ENCODE measurements around the gene MCCD1. TPM values are rescaled to one million over a fixed set of nuclear protein-coding genes. Genes with fewer than 3 reads are reported as not detected.

MCCD1 gene
- total RNA-seq, 4 donors from 2014 or later: not detected

DNA sequence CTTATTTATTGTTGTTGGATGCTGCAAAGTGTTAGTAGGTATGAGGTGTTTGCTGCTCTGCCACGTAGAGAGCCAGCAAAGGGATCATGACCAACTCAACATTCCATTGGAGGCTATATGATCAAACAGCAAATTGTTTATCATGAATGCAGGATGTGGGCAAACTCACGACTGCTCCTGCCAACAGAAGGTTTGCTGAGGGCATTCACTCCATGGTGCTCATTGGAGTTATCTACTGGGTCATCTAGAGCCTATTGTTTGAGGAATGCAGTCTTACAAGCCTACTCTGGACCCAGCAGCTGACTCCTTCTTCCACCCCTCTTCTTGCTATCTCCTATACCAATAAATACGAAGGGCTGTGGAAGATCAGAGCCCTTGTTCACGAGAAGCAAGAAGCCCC lies 18.8 kb upstream of the MCCD1 start:
- Histone ChIP-seq H3K4me1 (no peaks in the 10 kb centered on the region), H3K27ac (no peak overlapping the region), H3K36me3 (peaks cover 4% of the 10 kb centered on the region), H3K27me3 (no peaks in the 10 kb centered on the region), H3K9me3 (no peaks in the 10 kb centered on the region), H3K4me3 (no peak overlapping the region)
- no peak for DNase-seq (ENCODE audit: low spot score in 2 of 2)
- TF ChIP-seq, protein P1, sequence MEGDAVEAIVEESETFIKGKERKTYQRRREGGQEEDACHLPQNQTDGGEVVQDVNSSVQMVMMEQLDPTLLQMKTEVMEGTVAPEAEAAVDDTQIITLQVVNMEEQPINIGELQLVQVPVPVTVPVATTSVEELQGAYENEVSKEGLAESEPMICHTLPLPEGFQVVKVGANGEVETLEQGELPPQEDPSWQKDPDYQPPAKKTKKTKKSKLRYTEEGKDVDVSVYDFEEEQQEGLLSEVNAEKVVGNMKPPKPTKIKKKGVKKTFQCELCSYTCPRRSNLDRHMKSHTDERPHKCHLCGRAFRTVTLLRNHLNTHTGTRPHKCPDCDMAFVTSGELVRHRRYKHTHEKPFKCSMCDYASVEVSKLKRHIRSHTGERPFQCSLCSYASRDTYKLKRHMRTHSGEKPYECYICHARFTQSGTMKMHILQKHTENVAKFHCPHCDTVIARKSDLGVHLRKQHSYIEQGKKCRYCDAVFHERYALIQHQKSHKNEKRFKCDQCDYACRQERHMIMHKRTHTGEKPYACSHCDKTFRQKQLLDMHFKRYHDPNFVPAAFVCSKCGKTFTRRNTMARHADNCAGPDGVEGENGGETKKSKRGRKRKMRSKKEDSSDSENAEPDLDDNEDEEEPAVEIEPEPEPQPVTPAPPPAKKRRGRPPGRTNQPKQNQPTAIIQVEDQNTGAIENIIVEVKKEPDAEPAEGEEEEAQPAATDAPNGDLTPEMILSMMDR (IDR thresholded peaks at IDR 0.05): no peak
- no peak for TF ChIP-seq POLR2A (IDR thresholded peaks at IDR 0.05)
- TF ChIP-seq POLR2AphosphoS5 (IDR thresholded peaks at IDR 0.05): no peak
- no peak for TF ChIP-seq EP300 (IDR thresholded peaks at IDR 0.05)
- WGBS: 77% methylated on average over 4 of the region's 4 CpGs

DNA sequence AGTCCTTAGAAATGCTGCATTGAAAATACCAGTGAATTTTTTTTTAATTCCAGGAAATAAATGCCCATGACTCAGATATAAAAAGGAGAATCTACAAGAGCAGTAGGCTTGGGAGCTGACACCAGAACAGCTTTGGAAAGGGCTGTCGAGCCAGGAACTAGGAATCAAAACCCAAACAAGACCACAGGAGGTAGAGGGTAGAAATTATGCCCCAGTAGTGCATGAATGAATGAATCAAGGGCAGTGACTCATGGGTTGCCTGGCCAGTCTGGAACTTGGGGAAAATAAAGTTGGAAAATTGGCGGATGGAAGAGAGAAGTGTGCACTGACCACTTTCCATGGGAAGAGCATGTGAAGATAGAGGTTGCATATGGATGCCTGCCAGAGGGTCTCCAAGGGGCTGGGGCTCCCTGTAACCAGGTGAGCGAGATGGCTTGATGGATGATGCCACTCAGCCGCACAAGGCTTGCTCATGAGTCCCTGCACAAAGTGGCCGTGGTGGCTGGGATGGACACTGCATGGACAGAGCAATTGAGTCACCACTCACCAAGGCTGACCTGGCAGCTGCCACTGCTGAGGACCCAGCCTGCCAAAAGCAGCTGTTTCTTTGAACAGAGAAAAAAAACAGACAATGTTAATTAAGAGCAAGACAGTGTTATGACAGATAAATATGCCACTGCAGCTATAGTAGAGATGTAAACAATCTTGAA lies 15.2 kb upstream of the MCCD1 start:
- Histone ChIP-seq H3K9me3 (no peaks in the 10 kb centered on the region), H3K4me1 (no peaks in the 10 kb centered on the region)
- 78% methylated on average over 4 of the region's 5 CpGs for WGBS

DNA sequence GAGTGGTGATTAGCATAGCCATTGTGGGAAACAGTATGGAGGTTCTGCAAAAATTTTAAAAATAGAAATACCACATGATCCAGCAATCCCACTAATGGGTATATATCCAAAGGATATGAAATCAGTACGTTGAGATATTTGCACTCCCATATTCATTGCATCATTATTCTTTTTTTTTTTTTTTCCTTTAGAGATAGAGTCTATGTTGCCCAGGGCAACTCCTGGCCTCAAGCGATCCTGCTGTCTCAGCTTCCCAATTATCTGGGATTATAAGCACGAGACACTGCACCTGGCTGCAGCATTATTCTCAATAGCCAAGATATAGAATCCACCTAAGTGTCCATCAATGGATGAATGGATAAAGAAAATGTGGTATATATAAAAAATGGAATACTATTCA lies 6.9 kb upstream of the MCCD1 start:
- no peak overlapping the region for H3K27ac ChIP-seq
- no peak for DNase-seq (ENCODE audit: low spot score in 2 of 2)
- WGBS: 72% methylated on average over 3 of the region's 3 CpGs
- no peak for TF ChIP-seq EP300 (IDR thresholded peaks at IDR 0.05)
- no peak for TF ChIP-seq POLR2AphosphoS5 (IDR thresholded peaks at IDR 0.05)
- TF ChIP-seq POLR2A (IDR thresholded peaks at IDR 0.05): no peak
- TF ChIP-seq, protein P1 (IDR thresholded peaks at IDR 0.05): no peak
- no peak overlapping the region for H3K4me3 ChIP-seq
- H3K36me3 ChIP-seq: no peaks in the 10 kb centered on the region
- H3K4me1 ChIP-seq: no peaks in the 10 kb centered on the region
- no peaks in the 10 kb centered on the region for H3K9me3 ChIP-seq
- no peaks in the 10 kb centered on the region for H3K27me3 ChIP-seq

More for the DNA sequence above, 15.2 kb upstream of the MCCD1 start:
- H3K4me3 ChIP-seq: no peak overlapping the region
- H3K36me3 ChIP-seq: peaks cover 4% of the 10 kb centered on the region
- TF ChIP-seq EP300 (IDR thresholded peaks at IDR 0.05) (no peak), POLR2A (IDR thresholded peaks at IDR 0.05) (no peak), POLR2AphosphoS5 (IDR thresholded peaks at IDR 0.05) (no peak)
- TF ChIP-seq, protein P1 (IDR thresholded peaks at IDR 0.05): no peak
- no peaks in the 10 kb centered on the region for H3K27me3 ChIP-seq
- no peak overlapping the region for H3K27ac ChIP-seq
- no peak for DNase-seq (ENCODE audit: low spot score in 2 of 2)

DNA sequence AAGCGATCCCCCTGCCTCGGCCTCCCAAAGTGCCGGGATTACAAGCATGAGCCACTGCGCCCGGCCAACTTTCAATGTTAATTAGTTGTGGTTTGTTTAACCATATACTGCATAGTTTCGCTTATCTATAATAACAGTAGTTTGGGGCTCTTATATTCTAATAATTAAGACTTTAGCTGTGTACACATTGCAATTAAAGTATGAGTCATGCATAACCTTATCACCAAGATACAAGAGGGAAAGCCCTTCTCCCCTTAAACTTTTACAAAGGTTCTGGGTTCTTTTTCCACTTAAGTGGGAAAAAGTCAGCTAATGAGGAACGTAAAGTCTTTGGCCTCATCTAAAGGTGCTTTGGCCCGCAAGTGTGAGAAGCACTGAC lies 3.2 kb upstream of the MCCD1 start:
- Histone ChIP-seq H3K9me3 (no peaks in the 10 kb centered on the region), H3K27ac (no peak overlapping the region), H3K27me3 (no peaks in the 10 kb centered on the region), H3K36me3 (peaks cover 12% of the 10 kb centered on the region), H3K4me3 (no peak overlapping the region), H3K4me1 (no peaks in the 10 kb centered on the region)
- TF ChIP-seq, protein P1 (IDR thresholded peaks at IDR 0.05): no peak
- TF ChIP-seq EP300 (IDR thresholded peaks at IDR 0.05) (no peak), POLR2A (IDR thresholded peaks at IDR 0.05) (no peak), POLR2AphosphoS5 (IDR thresholded peaks at IDR 0.05) (no peak)
- no peak for DNase-seq (ENCODE audit: low spot score in 2 of 2)
- 71% methylated on average over 8 of the region's 8 CpGs for WGBS

DNA sequence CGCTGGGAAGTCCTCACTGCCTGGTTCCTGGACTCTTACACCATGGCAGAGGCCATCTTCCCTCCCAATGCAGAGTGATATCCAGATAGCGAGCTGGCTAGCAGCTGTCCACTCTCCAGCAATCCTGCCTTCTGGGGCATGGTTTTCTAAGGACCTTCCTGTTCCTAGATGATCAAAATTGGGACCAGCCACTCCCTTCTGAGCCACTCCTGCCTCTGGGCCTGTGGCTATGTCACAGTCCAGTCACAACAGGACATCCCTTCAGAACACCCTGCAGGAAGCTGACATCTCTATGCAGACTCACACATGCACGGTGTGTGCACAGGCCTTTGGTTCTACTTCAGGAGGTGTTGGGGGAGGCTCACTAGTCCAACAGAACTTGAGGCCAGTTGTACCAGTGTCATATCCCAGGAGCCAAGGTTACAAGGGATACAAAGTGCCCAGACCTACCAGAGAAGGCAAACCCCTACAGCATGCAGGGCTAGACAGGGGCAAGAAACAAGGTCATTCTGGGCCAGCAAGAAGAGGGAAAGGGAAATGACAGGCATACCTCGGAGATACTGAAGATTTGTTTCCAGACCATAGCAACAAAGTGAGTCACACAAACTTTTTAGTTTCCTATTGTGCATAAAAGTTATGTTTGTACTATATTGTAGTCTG lies 2.7 kb upstream of the MCCD1 start:
- Histone ChIP-seq H3K4me1 (no peaks in the 10 kb centered on the region), H3K27me3 (no peaks in the 10 kb centered on the region), H3K9me3 (no peaks in the 10 kb centered on the region), H3K36me3 (peaks cover 17% of the 10 kb centered on the region), H3K27ac (no peak overlapping the region), H3K4me3 (no peak overlapping the region)
- WGBS: 62% methylated on average over 4 of the region's 4 CpGs
- TF ChIP-seq, protein P1 (IDR thresholded peaks at IDR 0.05): no peak
- TF ChIP-seq POLR2AphosphoS5 (IDR thresholded peaks at IDR 0.05): no peak
- TF ChIP-seq EP300 (IDR thresholded peaks at IDR 0.05): no peak
- TF ChIP-seq POLR2A (IDR thresholded peaks at IDR 0.05): no peak
- no peak for DNase-seq (ENCODE audit: low spot score in 2 of 2)

All from suprapubic skin (tissue), 4 donors.